Osteoblast (primary cell): ENCODE results near the gene RGMA. TPM values are rescaled to one million over a fixed set of nuclear protein-coding genes. Genes with fewer than 3 reads are reported as not detected.

Experiments
- DNase-seq: peaks from one replicate; pipeline ENCODE4 v3.0.0; 2011; ENCODE audit warnings: low spot score, mixed read lengths; ENCODE audit not compliant: insufficient read length; ENCODE audit errors: missing footprints
- H2AFZ ChIP-seq: 2 replicates; pipeline ENCODE4 v1.6.0; 2011; ENCODE audit warnings: mild to moderate bottlenecking, low read length
- H3K27ac ChIP-seq: 2 replicates; pipeline ENCODE4 v1.5.1; 2011; ENCODE audit warnings: mild to moderate bottlenecking, low read depth, low read length, moderate library complexity
- H3K27me3 ChIP-seq: 2 replicates; pipeline ENCODE4 v1.6.0; 2012; ENCODE audit warnings: mild to moderate bottlenecking, control low read depth, inconsistent platforms, low read length, moderate library complexity; ENCODE audit not compliant: insufficient read depth
- H3K36me3 ChIP-seq: 2 replicates; pipeline ENCODE4 v1.5.1; 2011; ENCODE audit warnings: mild to moderate bottlenecking, low read length, control low read depth, moderate library complexity; ENCODE audit not compliant: insufficient read depth
- H3K4me1 ChIP-seq: 2 replicates; pipeline ENCODE4 v1.5.1; 2011; ENCODE audit warnings: mild to moderate bottlenecking, low read length, control low read depth, moderate library complexity; ENCODE audit not compliant: insufficient read depth
- H3K4me2 ChIP-seq: 2 replicates; pipeline ENCODE4 v1.6.0; 2011; ENCODE audit warnings: mild to moderate bottlenecking, low read length; ENCODE audit not compliant: insufficient read depth
- H3K4me3 ChIP-seq: fragments of 200-600 bp; sonication (generic); 3 replicates; pipeline ENCODE4 v1.5.1; 2012; ENCODE audit warnings: mild to moderate bottlenecking, low read length, inconsistent platforms; ENCODE audit not compliant: insufficient read depth
- H3K79me2 ChIP-seq: 2 replicates; pipeline ENCODE4 v1.6.0; 2012; ENCODE audit warnings: mild to moderate bottlenecking, low read length, control low read depth, inconsistent platforms; ENCODE audit not compliant: insufficient read depth
- H3K9me3 ChIP-seq: 2 replicates; pipeline ENCODE4 v1.5.1; 2011; ENCODE audit warnings: low read depth, low read length, control low read depth
- H4K20me1 ChIP-seq: 2 replicates; pipeline ENCODE4 v1.6.0; 2012; ENCODE audit warnings: mild to moderate bottlenecking, low read length, control low read depth; ENCODE audit not compliant: insufficient read depth
- CTCF ChIP-seq: IDR thresholded peaks from 2 replicates; pipeline ENCODE4 v1.5.1; 2011; ENCODE audit warnings: mild to moderate bottlenecking, low read depth, low read length, moderate library complexity; ENCODE audit errors: extremely low read depth
- total RNA-seq: library from RNA; depleted of rRNA; stranded (reverse); fragments of >200 nt; gene quantifications from 2 replicates; pipeline ENCODE4 v1.2.3, GENCODE V29; 2012

RGMA gene
- total RNA-seq, 1 donor, result 2.5 TPM

- peaks cover 39% of the 10 kb centered on the region for H3K36me3 ChIP-seq
- H3K9me3 ChIP-seq, result no peaks in the 10 kb centered on the region
- H3K4me1 ChIP-seq, result peaks cover 38% of the 10 kb centered on the region
- no peak overlapping the region for H2AFZ ChIP-seq
- H3K4me2 ChIP-seq, result peak overlapping the region; percentile 80
- DNase-seq, result peak; percentile 81
- no peak overlapping the region for H3K4me3 ChIP-seq
- peaks cover 50% of the 10 kb centered on the region for H4K20me1 ChIP-seq
- H3K27me3 ChIP-seq, result no peaks in the 10 kb centered on the region
- H3K79me2 ChIP-seq, result peaks cover 32% of the 10 kb centered on the region
- peak overlapping the region; percentile 89 for H3K27ac ChIP-seq
- no peak for TF ChIP-seq CTCF
These were observed 59.7 kb downstream of the RGMA start for GRCh38 chr15:93029214-93029835.

- H3K27ac ChIP-seq, result peak overlapping the region; percentile 89
- H3K4me3 ChIP-seq, result peak overlapping the region; percentile 37
- peak overlapping the region; percentile 80 for H3K4me2 ChIP-seq
These were observed 60.3 kb downstream of the RGMA start for GRCh38 chr15:93028632-93029213.

GRCh38 chr15:93028111-93028631, 60.8 kb downstream of the RGMA start:
- peak; percentile 54 for DNase-seq
- TF ChIP-seq CTCF, result no peak
- Histone ChIP-seq H2AFZ (no peak overlapping the region), H3K36me3 (peaks cover 51% of the 10 kb centered on the region), H3K4me1 (peaks cover 38% of the 10 kb centered on the region), H3K4me2 (peak overlapping the region; percentile 80), H3K27me3 (no peaks in the 10 kb centered on the region), H3K4me3 (peak overlapping the region; percentile 37), H3K27ac (peak overlapping the region; percentile 89), H4K20me1 (peaks cover 52% of the 10 kb centered on the region), H3K9me3 (no peaks in the 10 kb centered on the region), H3K79me2 (peaks cover 43% of the 10 kb centered on the region)

More at GRCh38 chr15:93028632-93029213, 60.3 kb downstream of the RGMA start:
- DNase-seq, result peak; percentile 96
- no peaks in the 10 kb centered on the region for H3K27me3 ChIP-seq
- TF ChIP-seq CTCF, result no peak
- no peak overlapping the region for H2AFZ ChIP-seq
- peaks cover 45% of the 10 kb centered on the region for H3K36me3 ChIP-seq
- H3K9me3 ChIP-seq, result no peaks in the 10 kb centered on the region
- peaks cover 37% of the 10 kb centered on the region for H3K79me2 ChIP-seq
- H4K20me1 ChIP-seq, result peaks cover 52% of the 10 kb centered on the region
- peaks cover 38% of the 10 kb centered on the region for H3K4me1 ChIP-seq

GRCh38 chr15:93027413-93027812, 61.6 kb downstream of the RGMA start:
- no peak overlapping the region for H3K4me3 ChIP-seq
- peak overlapping the region; percentile 80 for H3K4me2 ChIP-seq
- no peak for TF ChIP-seq CTCF
- peaks cover 49% of the 10 kb centered on the region for H3K79me2 ChIP-seq
- H4K20me1 ChIP-seq, result peaks cover 59% of the 10 kb centered on the region
- H3K27ac ChIP-seq, result peak overlapping the region; percentile 89
- peaks cover 58% of the 10 kb centered on the region for H3K36me3 ChIP-seq
- H3K27me3 ChIP-seq, result no peaks in the 10 kb centered on the region
- peak; percentile 53 for DNase-seq
- no peaks in the 10 kb centered on the region for H3K9me3 ChIP-seq
- H3K4me1 ChIP-seq, result peaks cover 38% of the 10 kb centered on the region
- no peak overlapping the region for H2AFZ ChIP-seq
